Small intestine (tissue), 7 donors: Measurements from ENCODE around the gene LYPD6B. TPM values are rescaled to one million over a fixed set of nuclear protein-coding genes. Genes with fewer than 3 reads are reported as not detected.
A peak's percentile ranks its signal among the peaks of the same experiment; 100 is the strongest.

Experiments
- DNase-seq, 2 donors: peaks; one replicate each; pipeline versions ENCODE4 v3.0.0 to v3.0.0-alpha.2; 2013
- FAIRE-seq: peaks from 2 replicates; lab custom pipeline; 2012; peaks lifted over from hg19 to GRCh38; lab: Jason Lieb, UNC
- H3K27ac ChIP-seq, 3 donors: one replicate each; pipeline ENCODE4 v1.5.1; 2013; ENCODE audit warnings: low read length in 2 of 3, mild to moderate bottlenecking in 2 of 3, control low read depth in 1 of 3, inconsistent platforms in 1 of 3, low read depth in 1 of 3, moderate library complexity in 1 of 3
- H3K27me3 ChIP-seq, 3 donors: one replicate each; pipeline ENCODE4 v1.6.1; 2013; ENCODE audit warnings: low read length in 3 of 3, inconsistent platforms in 1 of 3; ENCODE audit not compliant: control insufficient read depth in 3 of 3, insufficient read depth in 3 of 3
- H3K36me3 ChIP-seq, 3 donors: one replicate each; pipeline ENCODE4 v1.6.1; 2013; ENCODE audit warnings: low read length in 3 of 3, inconsistent platforms in 1 of 3, low read depth in 1 of 3, mild to moderate bottlenecking in 1 of 3, moderate library complexity in 1 of 3; ENCODE audit not compliant: control insufficient read depth in 3 of 3, insufficient read depth in 2 of 3
- H3K4me1 ChIP-seq, 3 donors: one replicate each; pipeline ENCODE4 v1.6.1; 2013; ENCODE audit warnings: low read length in 2 of 3, inconsistent platforms in 1 of 3, low read depth in 1 of 3, mild to moderate bottlenecking in 1 of 3, moderate library complexity in 1 of 3; ENCODE audit not compliant: control insufficient read depth in 3 of 3, insufficient read depth in 2 of 3
- H3K4me3 ChIP-seq, 3 donors: one replicate each; pipeline ENCODE4 v1.5.1; 2013; ENCODE audit warnings: low read length in 3 of 3, control low read depth in 1 of 3, inconsistent platforms in 1 of 3, low read depth in 1 of 3, mild to moderate bottlenecking in 1 of 3, moderate library complexity in 1 of 3
- H3K9me3 ChIP-seq, 2 donors: one replicate each; pipeline ENCODE4 v1.6.1; 2013; ENCODE audit warnings: low read depth in 1 of 2, low read length in 1 of 2; ENCODE audit not compliant: control insufficient read depth in 2 of 2, insufficient read depth in 1 of 2
- WGBS, 3 donors: extraction: QIAGEN DNeasy Blood & Tissue Kit; methylation state at CpG; one replicate each; pipeline ENCODE4 v1.1.7; 2013; 5-methylcytosine and 5-hydroxymethylcytosine counted together
- polyA plus RNA-seq, 4 donors: library from polyadenylated mRNA; stranded (reverse) in 3 of 4; unstranded in 1 of 4; fragments of 200-250 nt in 3 of 4; fragments of 120-200 nt in 1 of 4; gene quantifications; one replicate each; pipeline versions ENCODE4 v1.2.1 to v1.2.3, GENCODE V29; 2013
- donor health status: healthy with polysubstance abuse.
- donor health status: control.
- donor health status: control.
- donor health status: Bipolar disorder and iron deficiency.
- donor health status: healthy.

Gene LYPD6B
- polyA plus RNA-seq, 4 donors, result 1.3 to 28.0 (median 7.8) TPM

DNA sequence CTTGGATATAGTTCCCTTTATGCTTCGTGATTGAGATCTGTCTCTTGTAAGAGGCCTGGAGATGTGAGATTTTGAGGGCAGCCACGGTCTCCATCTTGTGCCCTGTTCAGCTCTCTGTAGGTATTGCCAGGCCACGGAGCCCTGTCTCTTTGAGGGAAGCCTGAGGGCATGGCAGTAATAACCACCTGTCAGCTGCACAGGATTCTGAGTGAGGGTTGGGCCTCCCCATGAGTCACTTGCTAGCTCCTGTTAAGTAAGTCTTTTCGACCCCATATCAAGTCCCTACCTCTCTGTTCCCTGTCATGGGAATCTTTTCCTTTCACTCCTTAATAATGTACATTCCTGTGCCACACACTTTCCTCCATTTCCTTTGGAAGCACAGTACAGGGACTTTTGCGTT, 20.4 kb downstream of the LYPD6B start:
- DNase-seq (no peak), FAIRE-seq (no peak)
- Histone ChIP-seq H3K9me3 (no peaks in the 10 kb centered on the region), H3K4me3 (no peak overlapping the region), H3K36me3 (no peaks in the 10 kb centered on the region), H3K27me3 (no peaks in the 10 kb centered on the region), H3K27ac (no peak overlapping the region), H3K4me1 (no peaks in the 10 kb centered on the region)
- 81 to 87% (median 82%) methylated on average over 5 of the region's 5 CpGs for WGBS, 3 donors

- WGBS, 3 donors, result 67 to 92% (median 74%) methylated on average over 1 of the region's 1 CpG
- Histone ChIP-seq H3K4me1 (peaks cover 0 to 3% (median 3%) of the 10 kb centered on the region in 3 donors), H3K27me3 (no peaks in the 10 kb centered on the region), H3K9me3 (no peaks in the 10 kb centered on the region), H3K27ac (no peak overlapping the region), H3K4me3 (no peak overlapping the region), H3K36me3 (no peaks in the 10 kb centered on the region)
- no peak for FAIRE-seq
- no peak for DNase-seq
These were observed 21.3 kb downstream of the LYPD6B start for GRCh38 chr2:149059822-149060221.

GRCh38 chr2:149061133-149061745, 22.7 kb downstream of the LYPD6B start:
- Histone ChIP-seq H3K9me3 (no peaks in the 10 kb centered on the region), H3K27ac (no peak overlapping the region), H3K4me3 (no peak overlapping the region), H3K36me3 (no peaks in the 10 kb centered on the region), H3K27me3 (no peaks in the 10 kb centered on the region), H3K4me1 (peaks cover 0 to 9% (median 5%) of the 10 kb centered on the region in 3 donors)
- DNase-seq (no peak), FAIRE-seq (no peak)
- WGBS, 3 donors, result 80 to 95% (median 88%) methylated on average over 2 of the region's 2 CpGs

- Histone ChIP-seq H3K9me3 (no peaks in the 10 kb centered on the region), H3K36me3 (no peaks in the 10 kb centered on the region), H3K27ac (no peak overlapping the region), H3K4me3 (no peak overlapping the region), H3K27me3 (no peaks in the 10 kb centered on the region), H3K4me1 (peaks cover 0 to 9% (median 5%) of the 10 kb centered on the region in 3 donors)
- no peak for DNase-seq
- 74 to 84% (median 84%) methylated on average over 3 of the region's 3 CpGs for whole genome bisulfite sequencing, 3 donors
- no peak for FAIRE-seq
These were observed 24.0 kb downstream of the LYPD6B start for GRCh38 chr2:149062531-149062930.

- FAIRE-seq, result no peak
- WGBS, 3 donors, result 66 to 76% (median 74%) methylated on average over 4 of the region's 4 CpGs
These were observed 24.7 kb downstream of the LYPD6B start for GRCh38 chr2:149063177-149063576.

GRCh38 chr2:149064365-149064841, 25.9 kb downstream of the LYPD6B start:
- FAIRE-seq (no peak), DNase-seq (peak; percentile 67 to 84)
- H3K4me1 ChIP-seq, result peaks cover 0 to 9% (median 5%) of the 10 kb centered on the region in 3 donors
- no peaks in the 10 kb centered on the region for H3K9me3 ChIP-seq
- H3K27me3 ChIP-seq, result no peaks in the 10 kb centered on the region
- peak overlapping the region; percentile 11 to 41 (median 30) for H3K27ac ChIP-seq
- 12 to 38% (median 24%) methylated on average over 3 of the region's 3 CpGs for WGBS, 3 donors
- no peaks in the 10 kb centered on the region for H3K36me3 ChIP-seq
- no peak overlapping the region for H3K4me3 ChIP-seq

More at GRCh38 chr2:149063177-149063576, 24.7 kb downstream of the LYPD6B start:
- Histone ChIP-seq H3K36me3 (no peaks in the 10 kb centered on the region), H3K27me3 (no peaks in the 10 kb centered on the region), H3K9me3 (no peaks in the 10 kb centered on the region), H3K27ac (no peak overlapping the region), H3K4me3 (no peak overlapping the region), H3K4me1 (peaks cover 0 to 9% (median 5%) of the 10 kb centered on the region in 3 donors)
- no peak for DNase-seq

DNA sequence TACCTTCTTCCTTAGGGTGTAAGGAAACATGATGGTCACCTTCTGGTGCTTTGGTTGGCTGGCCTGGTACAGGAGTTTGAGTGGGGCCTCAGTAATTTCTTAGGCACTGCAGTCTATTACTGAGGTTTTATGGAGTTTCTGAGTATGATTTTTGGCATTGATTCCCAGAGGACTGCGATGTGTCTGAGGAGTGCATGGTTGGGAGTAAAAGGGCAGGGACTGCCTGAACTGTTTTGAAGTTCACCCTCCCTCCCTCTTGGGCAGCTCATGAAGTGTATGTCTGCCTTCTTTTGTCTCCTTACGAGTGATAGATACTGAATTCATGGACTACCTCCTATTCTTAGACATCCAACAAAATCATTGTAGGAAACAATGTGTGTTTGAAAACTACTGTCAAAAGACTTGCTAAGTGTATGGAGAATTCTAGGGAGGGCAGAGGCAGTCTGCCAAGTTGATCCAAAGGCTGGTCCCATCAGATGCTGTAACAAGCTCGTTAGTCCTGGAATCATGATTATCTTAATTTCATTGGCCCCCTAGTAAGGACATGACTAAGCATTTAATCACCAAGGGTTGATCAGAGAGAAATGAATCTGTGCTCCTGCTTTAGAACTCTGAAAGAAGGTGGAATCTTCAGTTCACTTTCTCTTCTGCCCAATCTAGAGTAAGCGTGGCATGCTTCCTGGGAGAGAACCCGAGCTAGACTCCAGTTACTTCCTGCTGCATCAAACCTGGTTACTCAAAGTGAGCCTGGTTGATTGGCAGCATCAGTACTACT, 26.5 kb downstream of the LYPD6B start:
- Histone ChIP-seq H3K4me3 (no peak overlapping the region), H3K36me3 (no peaks in the 10 kb centered on the region), H3K4me1 (peaks cover 0 to 9% (median 5%) of the 10 kb centered on the region in 3 donors), H3K27me3 (no peaks in the 10 kb centered on the region), H3K27ac (peak overlapping the region; percentile 11 to 41 (median 30)), H3K9me3 (no peaks in the 10 kb centered on the region)
- DNase-seq, result peak in 1 of 2 donors; percentile 12
- no peak for FAIRE-seq
- 47 to 66% (median 52%) methylated on average over 5 of the region's 5 CpGs for WGBS, 3 donors

DNA sequence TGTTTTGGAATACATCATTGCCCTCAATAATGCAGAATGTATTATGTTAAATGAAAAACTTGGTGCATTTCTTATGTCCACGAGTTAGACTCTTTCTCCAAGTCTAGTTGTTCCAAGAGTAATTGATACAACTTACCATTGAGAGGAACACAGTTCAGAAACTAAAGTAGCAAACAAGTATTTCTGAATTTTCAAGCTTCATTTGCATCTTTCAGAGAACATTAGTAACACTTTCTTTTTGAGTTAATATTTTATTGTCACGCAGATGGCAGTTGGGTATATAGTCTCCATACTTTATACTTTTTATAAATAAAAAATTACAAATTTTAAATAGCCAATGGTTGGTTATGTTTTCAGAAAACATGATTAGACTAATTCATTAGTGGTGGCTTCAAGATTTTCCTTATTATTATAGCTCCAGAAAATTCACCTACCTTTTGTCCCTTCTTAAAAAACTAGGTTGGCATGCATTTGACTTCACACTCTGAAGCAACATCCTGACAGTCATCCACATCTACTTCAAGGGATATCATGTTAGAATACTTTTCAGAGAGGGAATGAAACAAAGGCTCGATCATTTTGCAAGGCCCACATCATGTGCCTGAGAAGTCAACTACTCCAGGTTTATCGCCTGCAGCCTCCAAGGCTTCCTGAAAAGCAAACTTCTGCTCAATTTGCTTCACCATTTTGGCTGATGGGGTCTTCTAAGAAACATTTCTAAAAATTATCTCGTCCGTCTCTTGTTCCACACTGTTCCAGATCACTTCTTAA, 29.9 kb downstream of the LYPD6B start:
- no peaks in the 10 kb centered on the region for H3K9me3 ChIP-seq
- FAIRE-seq, result no peak
- H3K4me3 ChIP-seq, result no peak overlapping the region
- H3K4me1 ChIP-seq, result peaks cover 0 to 15% (median 5%) of the 10 kb centered on the region in 3 donors
- DNase-seq, result no peak
- H3K27me3 ChIP-seq, result no peaks in the 10 kb centered on the region
- no peaks in the 10 kb centered on the region for H3K36me3 ChIP-seq
- 79 to 91% (median 85%) methylated on average over 6 of the region's 6 CpGs for WGBS, 3 donors
- H3K27ac ChIP-seq, result no peak overlapping the region
